GM21529 (cell line): Measurements from ENCODE around the gene SNX9.
"Not testable (repeated sequence)": the region's sequence is repeated elsewhere in the genome, so short reads cannot be mapped to it uniquely, and the experiment has no call there.

Source experiments
- ATAC-seq: cut with Tn5 transposase; IDR thresholded peaks from one replicate; pipeline ENCODE4 v1.9.1; 2021; ENCODE audit not compliant: unreplicated experiment

The SNX9 gene

DNA sequence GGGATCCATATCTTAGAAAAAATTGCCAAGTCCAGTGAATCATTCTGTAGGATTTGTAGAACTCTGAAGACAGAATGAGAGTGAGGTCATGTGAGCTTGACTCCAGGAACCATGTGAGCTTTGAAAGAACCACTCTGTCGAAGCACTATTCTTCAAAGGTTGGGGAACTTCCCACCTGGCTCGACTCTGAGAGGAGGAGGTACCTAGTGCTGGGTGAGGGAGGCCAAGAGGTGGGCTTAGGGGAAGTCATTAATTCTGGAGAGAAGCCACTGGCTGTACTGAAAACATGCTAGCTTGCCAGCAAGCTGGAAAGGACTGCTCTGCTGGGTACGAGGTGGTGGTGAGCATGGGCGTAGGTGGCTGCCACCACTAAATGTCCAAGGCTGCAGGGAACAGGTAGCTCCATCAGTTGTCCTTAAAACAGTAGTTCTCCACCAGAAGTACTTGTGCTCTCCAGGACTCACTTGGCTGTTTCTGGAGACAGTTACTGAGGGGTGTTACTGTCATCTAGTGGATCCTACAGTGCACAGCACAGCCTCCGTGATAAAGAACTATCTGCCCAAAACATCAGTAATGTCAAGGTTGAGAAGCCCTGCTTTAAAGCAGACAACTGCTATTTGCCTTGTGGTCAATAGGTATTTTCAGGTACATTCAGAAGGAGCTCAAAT lies 124.0 kb downstream of the SNX9 start:
- ATAC-seq: no peak

DNA sequence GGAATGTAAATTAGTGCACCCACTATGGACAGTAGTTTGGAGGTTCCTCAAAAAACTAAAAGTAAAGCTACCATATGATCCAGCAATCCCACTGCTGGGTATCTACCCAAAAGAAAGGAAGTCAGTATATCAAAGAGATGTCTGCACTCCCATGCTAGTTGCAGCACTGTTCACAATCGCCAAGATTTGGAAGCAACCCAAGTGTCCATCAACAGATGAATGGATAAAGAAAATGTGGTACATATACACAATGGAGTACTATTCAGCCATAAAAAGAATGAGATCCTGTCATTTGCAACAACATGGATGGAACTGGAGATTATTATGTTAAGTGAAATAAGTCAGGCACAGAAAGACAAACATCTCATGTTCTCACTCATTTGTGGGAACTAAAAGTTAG lies 127.9 kb downstream of the SNX9 start:
- not testable (repeated sequence) for ATAC-seq

DNA sequence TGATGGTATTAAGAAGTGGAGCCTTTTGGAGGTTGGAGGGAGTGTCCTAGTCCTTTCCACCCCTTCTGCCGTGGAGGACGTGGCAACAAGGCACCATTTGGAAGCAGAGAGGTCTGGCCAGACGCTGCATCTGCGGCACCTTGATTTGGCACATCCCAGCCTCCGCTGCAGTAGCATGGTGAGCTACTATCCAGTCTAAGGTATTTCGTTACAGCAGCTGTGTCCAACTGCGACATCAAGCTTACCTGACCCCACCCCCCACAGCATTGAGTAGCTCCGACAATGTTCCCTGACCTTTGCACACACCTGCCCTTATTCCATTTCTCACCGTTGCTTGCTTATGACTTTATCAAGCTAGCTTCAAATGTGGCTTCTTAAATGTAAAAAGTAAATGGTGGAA lies 128.8 kb downstream of the SNX9 start:
- ATAC-seq: no peak

DNA sequence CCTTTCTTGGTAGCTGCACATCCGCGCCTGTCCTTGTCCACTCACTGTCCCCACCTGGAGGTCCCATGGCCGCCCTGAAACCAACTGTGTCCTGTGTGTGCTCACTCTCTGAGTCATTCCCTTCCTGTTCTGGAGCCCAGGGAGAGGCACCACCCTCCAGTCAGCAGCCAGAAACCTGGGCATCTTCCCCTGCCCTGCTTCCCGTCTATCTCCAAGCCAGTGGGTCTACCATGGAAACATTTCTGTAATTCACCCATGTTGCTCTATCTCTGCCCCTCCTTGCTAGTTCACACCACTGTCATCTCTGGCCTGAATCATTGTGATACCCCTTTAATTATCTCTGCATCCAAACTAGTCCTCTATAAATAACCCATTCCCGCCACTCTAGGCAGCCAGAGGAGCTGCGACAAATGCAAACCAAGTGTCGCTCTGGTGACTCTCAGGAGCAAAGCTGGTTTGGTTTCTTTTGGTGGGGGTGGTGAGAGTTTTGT lies 129.9 kb downstream of the SNX9 start:
- ATAC-seq: no peak

DNA sequence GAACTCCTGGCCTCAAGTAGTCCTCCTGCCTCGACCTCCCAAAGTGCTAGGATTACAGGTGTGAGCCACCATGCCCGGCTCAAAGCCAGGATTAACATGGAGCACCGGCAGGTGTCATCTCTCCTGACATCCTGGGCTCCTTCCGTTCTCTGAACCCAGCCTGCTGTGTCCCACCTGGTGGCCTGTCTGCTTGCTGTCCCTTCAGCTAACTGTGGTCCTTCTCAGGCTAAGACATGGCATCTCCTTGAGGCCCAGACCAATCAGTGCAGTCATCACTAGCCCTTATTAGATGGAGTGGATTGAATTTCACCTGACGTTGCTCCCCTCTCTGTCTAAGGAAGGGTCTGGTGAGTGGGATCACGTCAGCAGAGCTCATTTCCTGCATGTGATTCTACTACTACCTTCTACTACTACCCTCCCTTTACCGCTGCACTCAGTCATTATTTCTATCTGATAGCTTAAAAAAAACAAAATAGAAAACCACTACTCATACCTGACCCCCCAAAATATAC lies 130.6 kb downstream of the SNX9 start:
- ATAC-seq: no peak

DNA sequence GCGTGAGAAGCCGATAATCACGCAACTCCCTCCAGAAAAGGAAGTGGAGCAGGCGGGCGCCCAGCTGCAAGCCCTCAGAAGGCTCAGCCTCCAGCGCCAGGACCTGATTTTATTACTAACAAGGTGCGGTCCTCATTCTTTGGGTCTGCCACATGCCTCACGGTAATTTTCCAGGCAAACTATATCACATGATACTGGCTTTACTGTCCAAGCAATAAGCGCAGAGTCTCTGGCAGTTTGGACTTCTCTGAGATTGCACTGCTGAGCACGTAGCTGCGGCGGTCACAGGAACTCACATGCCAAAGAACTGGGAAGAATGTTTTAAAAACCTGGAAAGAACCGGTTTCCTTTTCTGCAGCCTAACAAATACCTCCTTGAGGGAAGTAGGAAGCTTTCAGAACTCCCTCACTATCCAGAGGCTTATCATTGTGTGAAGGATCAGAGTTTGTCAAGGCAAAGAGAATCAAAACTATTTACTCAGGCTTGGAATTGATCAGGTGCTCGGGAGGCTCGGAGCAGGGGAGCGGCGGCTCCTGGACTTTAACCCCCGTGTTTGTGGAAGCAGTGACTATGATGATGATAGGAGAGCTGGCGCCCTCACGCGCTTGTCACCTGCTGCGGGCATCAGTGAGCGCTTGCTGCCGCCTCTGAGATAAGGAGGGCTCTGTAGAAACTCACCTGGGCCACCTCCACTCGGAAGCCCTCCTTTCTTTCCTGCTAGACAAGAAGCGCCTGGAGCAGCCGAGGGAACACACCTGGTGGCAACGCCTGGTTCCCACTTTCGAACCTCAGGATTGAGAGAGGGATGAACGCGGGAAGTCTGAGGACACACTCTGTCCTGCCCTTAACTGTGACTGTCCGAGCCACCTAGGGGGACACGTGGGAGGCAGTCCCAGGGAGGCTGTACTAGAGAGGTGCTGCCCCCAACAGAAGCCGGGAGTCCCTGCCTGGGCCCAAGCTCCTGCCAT lies 131.4 kb downstream of the SNX9 start:
- ATAC-seq: no peak

DNA sequence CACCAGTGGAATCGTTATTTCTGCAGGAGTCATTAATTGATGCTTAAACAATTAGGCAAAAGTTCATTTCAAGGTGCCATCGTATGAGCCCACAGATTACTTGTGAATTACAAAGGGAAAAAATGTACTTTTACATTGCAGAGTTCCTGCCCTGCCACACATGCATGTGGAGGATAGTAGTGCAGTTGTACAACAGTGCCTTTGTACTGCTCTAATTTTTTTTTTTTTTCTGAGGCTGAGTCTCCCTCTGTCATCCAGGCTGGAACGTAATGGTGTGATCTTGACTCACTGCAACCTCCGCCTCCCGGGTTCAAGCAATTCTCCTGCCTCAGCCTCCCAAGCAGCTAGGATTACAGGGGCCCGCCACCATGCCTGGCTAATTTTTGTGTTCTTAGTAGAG lies 132.6 kb downstream of the SNX9 start:
- ATAC-seq: no peak

DNA sequence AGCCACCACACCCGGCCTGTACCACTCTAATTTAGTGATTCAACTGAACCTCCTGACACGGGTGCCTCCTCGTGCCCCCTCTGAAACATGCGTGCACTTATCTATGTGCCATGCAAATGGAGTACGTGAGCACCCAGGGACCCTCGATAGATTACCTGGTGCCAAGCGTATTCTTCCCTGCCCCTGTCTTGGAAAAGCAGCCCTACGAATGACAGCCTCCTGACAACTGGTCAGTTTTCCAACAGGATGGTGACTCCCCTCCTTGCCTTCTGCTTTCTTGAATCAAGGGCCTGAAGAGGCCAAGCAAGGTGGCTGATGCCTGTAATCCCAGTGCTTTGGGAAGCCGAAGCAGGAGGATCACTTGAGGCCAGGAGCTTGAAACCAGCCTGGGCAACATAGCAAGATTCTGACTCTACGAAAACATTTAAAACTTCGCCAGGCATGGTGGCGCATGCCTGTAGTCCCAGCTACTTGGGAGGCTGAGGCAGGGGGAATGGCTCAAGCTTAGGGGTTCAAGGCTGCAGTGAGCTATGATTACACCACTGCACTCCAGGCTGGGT lies 133.2 kb downstream of the SNX9 start:
- ATAC-seq: no peak

DNA sequence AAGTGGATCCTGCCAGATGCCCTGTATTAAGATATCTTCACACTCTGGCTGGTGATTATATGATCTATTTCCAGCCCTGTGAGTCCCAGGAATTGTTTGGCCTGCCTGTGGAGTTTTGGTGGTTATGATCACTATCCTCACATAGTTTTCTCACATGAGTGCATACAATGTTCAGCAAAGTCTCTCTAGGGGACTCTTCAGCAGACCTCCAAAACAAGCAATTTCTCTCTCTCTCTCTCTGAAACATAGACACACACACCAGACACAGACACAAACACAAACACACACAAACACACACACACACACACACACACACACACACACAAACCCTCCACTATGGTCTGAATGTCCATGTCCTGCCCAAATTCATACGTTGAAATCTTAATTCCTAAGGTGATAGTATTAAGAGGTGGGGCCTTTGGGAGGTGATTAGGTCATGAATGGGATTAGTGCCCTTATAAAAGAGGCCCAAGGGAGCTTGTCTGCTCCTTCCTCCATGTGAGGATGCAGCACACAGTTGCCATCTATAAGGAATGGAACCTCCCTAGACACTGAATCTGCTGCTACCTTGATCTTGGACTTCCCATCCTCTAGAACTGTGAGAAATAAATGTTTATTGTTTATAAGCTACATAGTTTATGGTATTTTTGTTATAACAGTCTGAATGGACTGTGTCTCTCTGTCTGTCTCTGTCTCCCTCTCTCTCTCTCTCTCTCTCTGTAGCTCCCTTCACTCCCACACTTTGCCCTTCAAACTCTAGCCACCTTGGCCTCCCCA lies 136.6 kb downstream of the SNX9 start:
- ATAC-seq: no peak

DNA sequence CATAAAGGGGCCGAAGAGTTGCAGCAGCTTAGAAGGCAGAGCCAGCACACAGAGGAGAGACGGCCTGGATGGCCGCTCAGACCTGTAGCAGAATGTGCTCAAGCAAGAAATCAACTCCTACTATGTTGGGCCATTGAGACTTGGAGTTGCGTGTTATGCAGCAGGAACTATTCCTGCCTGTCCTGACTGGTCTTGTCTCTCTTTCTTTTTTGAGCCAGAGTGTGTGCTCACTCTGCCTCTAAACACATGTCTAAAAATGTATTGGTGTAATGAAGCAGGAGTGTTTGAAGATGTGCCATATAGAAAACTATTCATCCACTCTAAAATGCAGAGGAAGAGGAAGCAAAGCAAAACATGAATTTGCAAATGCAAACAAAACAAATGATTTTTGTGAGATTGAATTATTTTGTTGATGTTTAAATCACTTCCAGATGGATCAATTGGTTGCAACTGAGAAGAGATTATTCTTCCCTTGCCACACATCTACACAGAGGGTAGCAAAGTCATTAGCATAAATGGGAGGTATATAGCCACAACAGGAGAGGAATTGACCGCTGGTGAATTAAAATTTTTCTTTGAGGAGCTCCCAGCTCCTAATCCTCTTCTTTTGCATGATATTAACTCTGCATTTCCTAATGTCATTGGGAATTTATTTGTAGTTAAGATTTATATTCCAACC lies 138.2 kb downstream of the SNX9 start:
- no peak for ATAC-seq

DNA sequence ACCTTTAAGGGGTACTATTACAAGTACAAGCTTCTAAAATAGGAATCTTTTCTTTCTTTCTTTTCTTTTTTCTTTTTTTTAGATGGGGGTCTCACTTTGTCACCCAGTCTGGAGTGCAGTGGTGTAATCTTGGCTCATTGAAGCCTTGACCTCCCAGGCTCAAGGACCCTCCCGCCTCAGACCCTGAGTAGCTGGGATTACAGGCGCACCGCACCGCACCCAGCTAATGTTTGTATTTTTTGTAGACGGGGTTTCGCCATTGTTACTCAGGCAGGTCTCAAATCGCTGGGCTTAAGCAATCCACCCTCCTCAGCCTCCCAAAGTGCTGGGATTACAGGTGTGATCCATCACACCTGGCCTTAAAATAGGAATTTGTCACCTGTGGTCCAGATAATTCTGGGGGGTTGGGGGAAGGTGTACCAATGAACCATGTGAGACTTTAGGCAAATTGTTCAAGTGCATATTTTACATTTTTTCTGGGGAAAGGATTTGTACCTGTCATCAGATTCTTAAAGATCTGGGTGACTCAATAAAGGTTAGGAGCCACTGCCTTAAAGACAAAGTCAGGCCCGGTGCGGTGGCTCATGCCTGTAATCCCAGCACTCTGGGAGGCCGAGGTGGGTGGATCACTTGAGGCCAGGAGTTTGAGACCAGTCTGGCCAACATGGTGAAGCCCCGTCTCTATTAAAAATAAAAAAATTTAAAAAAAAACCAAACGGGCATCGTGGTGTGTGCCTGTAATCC lies 139.0 kb downstream of the SNX9 start:
- no peak for ATAC-seq

DNA sequence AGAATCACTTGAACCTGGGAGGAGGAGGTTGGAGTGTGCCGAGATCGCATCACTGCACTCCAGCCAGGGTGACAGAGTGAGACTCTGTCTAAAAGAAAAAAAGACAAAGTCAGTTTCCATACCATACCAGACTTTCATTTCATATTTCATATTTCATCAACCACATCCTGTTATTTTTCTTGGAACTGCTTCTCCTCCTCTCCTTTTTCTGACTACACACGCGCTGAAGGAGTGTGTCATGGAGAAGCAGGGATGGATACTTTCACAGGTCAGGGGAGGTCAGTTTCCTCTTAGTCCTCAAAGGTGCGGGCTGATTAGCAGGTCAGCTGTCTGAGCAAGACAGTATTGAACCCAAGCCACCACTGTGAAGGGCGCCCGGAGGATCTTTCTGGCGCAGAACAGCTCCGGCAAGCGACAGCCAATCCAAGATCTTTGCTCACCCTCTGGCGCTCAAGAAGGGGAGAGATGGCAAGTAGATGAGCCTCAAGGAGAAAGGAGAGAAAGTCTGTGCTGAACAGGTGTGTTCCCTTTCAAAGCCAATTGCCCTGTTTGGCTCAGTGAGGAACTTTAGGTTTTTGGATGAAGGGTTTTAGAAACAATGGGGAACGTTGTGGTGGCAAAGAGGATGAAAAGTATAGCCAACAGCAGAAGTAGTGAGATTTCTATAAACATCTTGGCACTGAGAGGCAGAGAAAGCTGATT lies 139.7 kb downstream of the SNX9 start:
- no peak for ATAC-seq

DNA sequence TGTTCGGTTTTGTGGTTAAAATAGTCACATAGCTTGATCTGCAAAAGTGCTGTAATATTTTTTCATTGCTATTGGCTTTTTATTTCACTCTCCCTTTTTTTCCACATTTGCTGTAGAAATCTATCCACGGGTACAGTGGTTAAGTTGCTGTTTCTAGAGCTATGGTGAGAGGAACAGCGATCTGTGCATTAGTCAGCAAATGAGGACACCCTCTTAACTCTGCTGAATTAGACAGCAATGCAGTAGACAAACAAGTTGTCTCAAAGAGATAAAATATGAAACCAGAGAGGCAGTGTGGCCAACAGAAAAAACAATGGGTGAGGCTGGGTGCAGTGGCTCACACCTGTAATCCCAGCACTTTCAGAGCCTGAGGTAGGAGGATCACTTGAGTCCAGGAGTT lies 141.1 kb downstream of the SNX9 start:
- no peak for ATAC-seq

DNA sequence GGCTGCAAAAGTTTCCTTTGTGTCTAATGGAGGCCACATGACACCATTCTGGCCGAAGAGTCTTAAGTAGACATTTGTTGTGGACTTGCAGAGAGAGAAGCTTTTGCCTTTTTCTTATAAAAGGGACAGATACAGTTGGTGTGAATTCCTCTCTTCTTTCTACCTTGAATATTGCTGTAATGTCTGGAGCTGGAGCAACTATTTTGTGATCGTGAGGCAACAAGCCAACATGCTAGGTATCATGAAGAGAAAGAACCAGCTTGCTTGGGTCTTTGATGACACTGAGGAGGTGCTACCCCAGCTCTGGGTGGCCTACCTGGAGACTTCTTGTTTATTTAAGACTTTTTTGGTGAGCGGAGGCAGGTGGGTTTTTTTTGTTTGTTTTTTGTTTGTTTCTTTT lies 142.3 kb downstream of the SNX9 start:
- ATAC-seq: no peak

DNA sequence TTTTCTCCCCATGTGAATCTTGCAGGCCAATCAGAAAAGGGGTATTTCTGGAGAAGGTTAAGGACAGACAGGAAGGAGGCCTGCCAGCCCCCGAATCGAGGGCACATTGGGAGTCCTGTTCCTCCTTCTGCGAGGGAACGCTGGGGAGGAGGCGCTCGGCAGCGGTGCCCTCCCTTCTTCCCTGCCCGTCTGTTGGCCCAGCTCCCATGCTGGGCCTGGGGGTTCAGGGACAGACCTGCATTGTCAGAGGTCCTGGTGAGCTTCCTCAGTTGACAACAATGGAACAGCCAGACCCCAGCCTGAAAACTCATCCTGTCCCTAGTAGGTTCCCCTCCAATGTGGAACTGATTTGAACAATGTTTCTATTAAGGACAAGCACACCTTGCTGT lies 143.5 kb downstream of the SNX9 start:
- no peak for ATAC-seq

DNA sequence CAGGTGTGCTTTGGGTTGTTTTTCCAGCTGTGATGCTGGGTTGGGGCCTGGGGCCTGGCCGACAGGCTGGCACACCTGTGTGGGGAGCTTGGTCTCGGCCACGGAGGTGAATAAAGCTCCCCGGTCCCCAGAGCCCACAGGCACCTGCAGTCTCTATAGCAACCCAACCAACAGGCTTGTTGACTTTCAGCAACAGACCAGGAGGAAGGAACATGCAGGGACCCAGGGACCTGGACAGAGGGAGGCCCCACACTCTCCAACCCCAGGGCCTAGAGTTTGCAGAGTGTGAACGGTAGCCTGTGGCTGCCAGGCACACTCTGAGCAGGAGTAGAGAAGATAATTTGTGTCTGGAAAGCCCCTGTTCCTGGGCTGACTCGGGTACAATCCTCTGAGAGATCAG lies 144.0 kb downstream of the SNX9 start:
- ATAC-seq: no peak

DNA sequence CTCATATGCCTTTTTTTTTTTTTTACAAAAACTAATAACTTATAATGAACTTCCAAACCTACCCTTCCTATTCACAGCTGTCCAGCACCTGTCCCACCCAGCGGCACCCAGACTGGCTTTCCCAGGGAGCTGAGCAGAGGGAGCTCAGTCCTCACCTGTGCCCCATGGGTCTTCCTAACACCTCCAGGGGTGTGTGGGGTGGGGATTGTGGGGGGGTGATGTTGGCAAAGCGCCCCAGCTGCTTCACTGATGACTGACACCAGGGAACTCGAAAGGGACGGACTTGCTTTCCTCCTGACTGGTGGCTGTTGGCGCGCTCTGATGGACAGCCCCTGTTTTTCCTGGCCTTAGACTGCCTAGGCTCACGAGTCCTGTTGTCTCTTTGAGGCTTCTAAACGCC lies 144.4 kb downstream of the SNX9 start:
- ATAC-seq: no peak

DNA sequence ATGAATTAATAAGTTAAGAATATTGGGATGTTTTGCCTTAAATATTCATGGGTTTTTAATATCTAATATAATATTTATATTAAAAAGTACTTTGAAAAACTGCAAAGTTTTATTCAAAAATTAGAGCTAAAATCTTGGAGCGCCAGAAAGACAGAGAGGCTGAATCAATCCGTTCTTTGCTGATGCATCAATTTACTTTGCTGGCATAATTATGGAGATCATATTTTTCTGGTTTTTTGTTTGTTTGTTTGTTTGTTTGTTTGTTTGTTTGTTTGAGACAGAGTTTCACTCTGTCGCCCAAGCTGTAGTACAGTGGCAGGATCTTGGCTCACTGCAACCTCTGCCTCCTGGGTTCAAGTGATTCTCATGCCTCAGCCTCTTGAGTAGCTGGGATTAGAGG lies 149.1 kb downstream of the SNX9 start:
- not testable (repeated sequence) for ATAC-seq

DNA sequence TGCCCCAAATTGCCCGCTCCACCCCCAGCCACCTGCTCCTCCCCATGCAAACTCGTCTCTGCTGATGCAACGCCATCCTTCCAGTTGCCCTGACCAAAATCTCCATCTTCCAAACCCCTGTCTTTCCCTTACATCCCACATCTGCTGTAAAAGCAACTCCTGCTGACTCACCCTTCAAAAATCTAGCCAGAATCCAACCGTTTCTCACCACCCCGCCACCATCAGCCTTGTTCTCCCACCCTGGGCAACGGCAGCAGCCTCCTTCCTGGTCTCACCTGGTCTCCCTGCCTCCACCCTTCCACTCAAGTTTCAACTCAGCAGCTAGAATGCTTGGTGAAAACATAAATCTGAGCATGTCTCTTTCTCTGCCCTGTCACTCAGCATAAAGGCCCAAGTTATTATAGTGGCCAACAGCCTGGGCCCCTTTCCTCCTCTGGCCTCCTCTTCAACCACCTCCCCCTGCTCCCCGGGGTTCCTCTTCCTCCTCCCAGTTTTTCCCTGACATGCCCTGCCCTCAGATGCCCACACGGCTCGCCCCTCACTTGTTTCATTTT lies 151.4 kb downstream of the SNX9 start:
- ATAC-seq: no peak
